SU-DHL-6 (cell line): ENCODE results near the gene KLHL24.
"Not testable (repeated sequence)": the region's sequence is repeated elsewhere in the genome, so short reads cannot be mapped to it uniquely, and the experiment has no call there.

Experiments used
- H2AFZ ChIP-seq: fragments of 200-600 bp; sonication (generic); 2 replicates; pipeline ENCODE4 v1.6.1; 2014; ENCODE audit warnings: low read depth, mild to moderate bottlenecking, moderate library complexity, mixed read lengths, antibody characterized with exemption, low read length; ENCODE audit not compliant: severe bottlenecking
- H3F3A ChIP-seq: fragments of 200-600 bp; shearing (Covaris generic); 2 replicates; pipeline ENCODE4 v1.6.0; 2016; ENCODE audit warnings: antibody characterized with exemption, mild to moderate bottlenecking; ENCODE audit not compliant: insufficient read depth
- H3K27ac ChIP-seq: fragments of 200-600 bp; sonication (generic); 2 replicates; pipeline ENCODE4 v1.5.1; 2016; ENCODE audit warnings: low read depth, mild to moderate bottlenecking, low read length, moderate library complexity, mixed read lengths
- H3K27me3 ChIP-seq: fragments of 200-600 bp; sonication (generic), shearing (Covaris generic); 2 replicates; pipeline ENCODE4 v1.6.0; 2014; ENCODE audit warnings: mild to moderate bottlenecking, low read length
- H3K36me3 ChIP-seq: fragments of 200-600 bp; sonication (generic); 2 replicates; pipeline ENCODE4 v1.6.1; 2014; ENCODE audit warnings: mild to moderate bottlenecking, low read length, mixed read lengths
- H3K4me2 ChIP-seq: fragments of 300-600, 200-600 bp; shearing (Covaris generic), sonication (generic); 2 replicates; pipeline ENCODE4 v1.6.0; 2014; ENCODE audit warnings: low read length, low read depth, mild to moderate bottlenecking; ENCODE audit not compliant: poor library complexity, severe bottlenecking
- H3K4me3 ChIP-seq: fragments of 200-600 bp; sonication (generic); 2 replicates; pipeline ENCODE4 v1.5.1; 2014; ENCODE audit warnings: antibody characterized with exemption, low read length, mild to moderate bottlenecking, mixed read lengths; ENCODE audit not compliant: insufficient read depth, poor library complexity, severe bottlenecking
- H3K79me2 ChIP-seq: fragments of 200-600 bp; sonication (generic); 2 replicates; pipeline ENCODE4 v1.6.1; 2014; ENCODE audit warnings: mild to moderate bottlenecking, low read length, moderate library complexity; ENCODE audit not compliant: insufficient read depth
- H3K9ac ChIP-seq: fragments of 200-600 bp; sonication (generic); 2 replicates; pipeline ENCODE4 v1.7.0; 2014; ENCODE audit warnings: mild to moderate bottlenecking, low read length
- H3K9me2 ChIP-seq: fragments of 200-600 bp; sonication (generic); replicated peaks from 2 replicates; pipeline ENCODE4 v1.6.1; 2014; ENCODE audit warnings: low read length; ENCODE audit not compliant: insufficient read depth
- H3K9me3 ChIP-seq: fragments of 200-600 bp; sonication (generic); 2 replicates; pipeline ENCODE4 v1.6.1; 2014; ENCODE audit warnings: low read length, mixed read lengths; ENCODE audit not compliant: insufficient read depth
- H4K20me1 ChIP-seq: fragments of 200-600 bp; sonication (generic); 2 replicates; pipeline ENCODE4 v1.6.1; 2014; ENCODE audit warnings: low read depth, mild to moderate bottlenecking, antibody characterized with exemption, low read length, moderate library complexity, mixed read lengths
- EZH2phosphoT487 ChIP-seq: fragments of 200-600 bp; sonication (generic), shearing (Covaris generic); conservative IDR thresholded peaks from 2 replicates; pipeline ENCODE4 v1.6.1; 2018; ENCODE audit warnings: mild to moderate bottlenecking, antibody characterized with exemption, low read length, moderate library complexity, mixed read lengths
- TF ChIP-seq, protein P1 (sequence below): fragments of 200-600 bp; sonication (generic); IDR thresholded peaks from one replicate; pipeline ENCODE4 v1.5.1; 2017; ENCODE audit warnings: antibody characterized with exemption, mild to moderate bottlenecking, low read length, moderate library complexity; ENCODE audit not compliant: insufficient read depth, poor library complexity, severe bottlenecking

The KLHL24 gene

GRCh38 chr3:183680061-183680460 is 44.6 kb downstream of the KLHL24 start:
- no peaks in the 10 kb centered on the region for H3K79me2 ChIP-seq
- no peak overlapping the region for H3K4me3 ChIP-seq
- H3K9me2 ChIP-seq = no peaks in the 10 kb centered on the region
- no peaks in the 10 kb centered on the region for H3K36me3 ChIP-seq
- H3K9me3 ChIP-seq = no peaks in the 10 kb centered on the region
- no peaks in the 10 kb centered on the region for H3K27me3 ChIP-seq
- no peak overlapping the region for H3K27ac ChIP-seq
- no peak overlapping the region for H2AFZ ChIP-seq
- H4K20me1 ChIP-seq = no peaks in the 10 kb centered on the region
- no peaks in the 10 kb centered on the region for H3F3A ChIP-seq
- TF ChIP-seq, protein P1, sequence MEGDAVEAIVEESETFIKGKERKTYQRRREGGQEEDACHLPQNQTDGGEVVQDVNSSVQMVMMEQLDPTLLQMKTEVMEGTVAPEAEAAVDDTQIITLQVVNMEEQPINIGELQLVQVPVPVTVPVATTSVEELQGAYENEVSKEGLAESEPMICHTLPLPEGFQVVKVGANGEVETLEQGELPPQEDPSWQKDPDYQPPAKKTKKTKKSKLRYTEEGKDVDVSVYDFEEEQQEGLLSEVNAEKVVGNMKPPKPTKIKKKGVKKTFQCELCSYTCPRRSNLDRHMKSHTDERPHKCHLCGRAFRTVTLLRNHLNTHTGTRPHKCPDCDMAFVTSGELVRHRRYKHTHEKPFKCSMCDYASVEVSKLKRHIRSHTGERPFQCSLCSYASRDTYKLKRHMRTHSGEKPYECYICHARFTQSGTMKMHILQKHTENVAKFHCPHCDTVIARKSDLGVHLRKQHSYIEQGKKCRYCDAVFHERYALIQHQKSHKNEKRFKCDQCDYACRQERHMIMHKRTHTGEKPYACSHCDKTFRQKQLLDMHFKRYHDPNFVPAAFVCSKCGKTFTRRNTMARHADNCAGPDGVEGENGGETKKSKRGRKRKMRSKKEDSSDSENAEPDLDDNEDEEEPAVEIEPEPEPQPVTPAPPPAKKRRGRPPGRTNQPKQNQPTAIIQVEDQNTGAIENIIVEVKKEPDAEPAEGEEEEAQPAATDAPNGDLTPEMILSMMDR = no peak
- no peak for TF ChIP-seq EZH2phosphoT487
- no peak overlapping the region for H3K9ac ChIP-seq
- no peak overlapping the region for H3K4me2 ChIP-seq

GRCh38 chr3:183687705-183688104 is 52.3 kb downstream of the KLHL24 start:
- no peaks in the 10 kb centered on the region for H3K36me3 ChIP-seq
- no peak overlapping the region for H3K9ac ChIP-seq
- H3K4me3 ChIP-seq = no peak overlapping the region
- no peaks in the 10 kb centered on the region for H3K9me2 ChIP-seq
- no peak overlapping the region for H3K27ac ChIP-seq
- H3K9me3 ChIP-seq = no peaks in the 10 kb centered on the region
- H4K20me1 ChIP-seq = no peaks in the 10 kb centered on the region
- no peak overlapping the region for H3K4me2 ChIP-seq
- TF ChIP-seq, protein P1 = no peak
- no peak for TF ChIP-seq EZH2phosphoT487
- H3K79me2 ChIP-seq = no peaks in the 10 kb centered on the region
- no peaks in the 10 kb centered on the region for H3K27me3 ChIP-seq
- H2AFZ ChIP-seq = no peak overlapping the region
- H3F3A ChIP-seq = no peaks in the 10 kb centered on the region

DNA sequence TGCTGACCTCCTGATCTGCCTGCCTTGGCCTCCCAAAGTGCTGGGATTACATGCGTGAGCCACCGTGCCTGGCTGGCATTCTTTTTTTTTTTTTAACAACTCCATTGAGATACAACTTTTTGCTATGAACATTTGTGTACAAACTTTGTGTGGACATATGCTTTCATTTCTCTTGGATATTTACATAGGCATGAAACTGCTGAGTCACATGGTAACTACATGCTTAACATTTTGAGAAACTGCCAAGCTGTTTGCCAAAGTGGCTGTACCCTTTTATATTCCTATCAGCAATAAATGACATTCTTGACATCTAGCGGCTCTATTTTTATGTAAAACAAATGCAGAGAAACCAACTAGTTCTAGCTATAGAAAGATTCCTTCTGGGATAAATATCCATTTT is 53.5 kb downstream of the KLHL24 start:
- Histone ChIP-seq H3K4me3 (no peak overlapping the region), H3K27me3 (no peaks in the 10 kb centered on the region), H3K36me3 (no peaks in the 10 kb centered on the region), H3K27ac (no peak overlapping the region), H3K9me2 (no peaks in the 10 kb centered on the region), H2AFZ (no peak overlapping the region), H3K4me2 (no peak overlapping the region), H4K20me1 (no peaks in the 10 kb centered on the region), H3F3A (no peaks in the 10 kb centered on the region), H3K79me2 (no peaks in the 10 kb centered on the region), H3K9me3 (no peaks in the 10 kb centered on the region), H3K9ac (no peak overlapping the region)
- TF ChIP-seq, protein P1 = no peak
- TF ChIP-seq EZH2phosphoT487 = no peak

DNA sequence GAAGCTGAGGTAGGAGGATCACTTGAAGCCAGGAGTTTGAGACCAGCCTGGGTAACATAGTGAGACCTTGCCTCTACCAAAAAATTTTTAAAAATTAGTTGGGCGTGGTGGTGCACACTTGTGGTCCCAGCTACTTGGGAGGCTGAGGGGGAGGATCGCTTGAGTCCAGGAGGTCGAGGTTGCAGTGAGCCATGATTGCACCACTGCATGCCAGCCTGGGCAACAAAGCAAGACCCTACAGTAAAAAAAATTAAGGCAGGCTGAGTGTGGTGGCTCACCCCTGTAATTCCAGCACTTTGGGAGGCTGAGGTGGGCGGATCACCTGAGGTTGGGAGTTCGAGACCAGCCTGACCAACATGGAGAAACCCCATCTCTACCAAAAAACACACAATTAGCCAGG is 54.2 kb downstream of the KLHL24 start:
- H3K4me3 ChIP-seq, H3K79me2 ChIP-seq, H3K9ac ChIP-seq, H2AFZ ChIP-seq, H3K27ac ChIP-seq, H3K27me3 ChIP-seq, H3F3A ChIP-seq, H3K36me3 ChIP-seq, H4K20me1 ChIP-seq, H3K9me2 ChIP-seq, H3K9me3 ChIP-seq, H3K4me2 ChIP-seq: not testable (repeated sequence)
